Measurements from ENCODE around the gene TRIP4. TPM values are rescaled to one million over a fixed set of nuclear protein-coding genes. Genes with fewer than 3 reads are reported as not detected.

The TRIP4 gene
- total and polyA plus RNA-seq, 2 of the 8 experiments (the other 6 are each of a cell fraction or from before 2014, with no cell fraction given) = 6.2 to 18.9 TPM

DNA sequence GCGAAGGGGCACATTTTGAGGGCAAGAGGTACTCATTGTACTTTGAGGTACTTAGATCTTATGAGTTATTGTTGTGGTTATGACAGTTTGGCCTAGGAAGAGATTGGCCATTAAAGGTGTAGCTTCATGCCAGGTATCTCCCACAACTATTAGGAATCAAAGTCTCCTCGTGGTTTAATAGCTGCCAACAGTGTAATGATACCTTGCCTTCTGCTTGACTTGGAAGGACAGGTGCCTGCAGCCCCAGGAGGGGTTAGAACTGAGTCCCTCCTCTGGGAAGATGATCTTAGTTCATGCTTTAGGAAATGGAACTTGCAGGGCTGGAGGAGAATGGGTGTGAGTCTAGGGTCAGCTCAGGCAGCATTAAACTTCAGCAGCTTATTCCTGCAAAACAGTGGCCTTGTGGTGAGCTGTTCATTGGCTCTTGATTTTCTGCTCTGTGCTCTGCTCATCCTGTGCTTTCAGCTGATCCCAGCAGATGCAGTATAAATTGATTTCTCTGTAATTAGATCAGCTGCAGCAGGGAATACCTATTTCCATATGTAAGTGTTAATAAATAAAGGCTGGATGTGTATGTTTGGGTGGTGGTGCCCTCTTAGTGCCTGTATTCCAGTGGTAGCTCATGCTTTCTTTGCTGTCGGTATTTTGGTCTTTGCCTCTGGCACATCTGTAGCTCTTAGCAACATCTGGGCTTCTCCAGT lies 113.2 kb downstream of the TRIP4 start:
- no peaks in the 10 kb centered on the region for H3K23me2 ChIP-seq (ENCODE audit: low read depth, low read length)
- H2BK5ac ChIP-seq (ENCODE audit: low read depth, low read length) = no peak overlapping the region
- no peak overlapping the region for H4K91ac ChIP-seq (replicated peaks; ENCODE audit: insufficient read length, low read length)
- H3K9me3 ChIP-seq (ENCODE audit: insufficient read depth in 2 of 2, low read depth in 1 of 2, low read length in 1 of 2) = no peaks in the 10 kb centered on the region
- H3K4me3 ChIP-seq (ENCODE audit: extremely low read depth in 1 of 4, insufficient read depth in 2 of 4, low read depth in 3 of 4, low read length in 4 of 4) = no peak overlapping the region
- no peak overlapping the region for H2BK15ac ChIP-seq (ENCODE audit: low read length)
- no peak overlapping the region for H4K5ac ChIP-seq (ENCODE audit: insufficient read length, low read depth, low read length)
- H3K14ac ChIP-seq (ENCODE audit: insufficient read length) = no peak overlapping the region
- H3K56ac ChIP-seq (replicated peaks; ENCODE audit: insufficient read length, low read depth, low read length) = no peak overlapping the region
- DNase-seq (ENCODE audit: low read depth in 1 of 2, low spot score in 2 of 2) (no peak), FAIRE-seq (no peak)
- peaks cover 0 to 90% of the 10 kb centered on the region in 2 experiments; a peak in 3 of 4 replicates for H3K79me2 ChIP-seq (ENCODE audit: control insufficient read depth in 1 of 2, insufficient read depth in 2 of 2, low read length in 2 of 2)
- peaks cover 13 to 24% of the 10 kb centered on the region in 2 experiments for H4K20me1 ChIP-seq (replicated peaks in 1 of 2; ENCODE audit: control insufficient read depth in 1 of 2, insufficient read depth in 2 of 2, low read length in 2 of 2)
- H2BK12ac ChIP-seq (ENCODE audit: low read depth, low read length) = no peak overlapping the region
- no peaks in the 10 kb centered on the region; a peak in 1 of 7 replicates for H3K4me1 ChIP-seq (replicated peaks in 1 of 4; ENCODE audit: control insufficient read depth in 3 of 4, insufficient read depth in 4 of 4, low read length in 3 of 4)
- 85% methylated on average over 3 of the region's 3 CpGs; no CpG with 5 or more reads in 1 of the 2 experiments for WGBS, 2 experiments (ENCODE audit: extremely low coverage in 1 of 2, insufficient coverage in 1 of 2, insufficient read length in 1 of 2, insufficient replicate concordance in 2 of 2, low coverage in 1 of 2, low lambda C conversion rate in 2 of 2, missing lambda C conversion rate in 1 of 2)
- no peak overlapping the region for H3K27ac ChIP-seq (ENCODE audit: low read depth, low read length)
- peaks cover 10 to 21% (median 16%) of the 10 kb centered on the region in 4 experiments for H3K36me3 ChIP-seq (ENCODE audit: control insufficient read depth in 2 of 4, insufficient read depth in 4 of 4, low read length in 3 of 4)
- POLR2A ChIA-PET (ENCODE audit: partially characterized antibody) = interaction anchor here (0.7 to 2.0 kb wide), 5 partner anchors 11 to 37 kb away, joined by 3 to 10 read pairs (median 3); no protein-coding TSS in a partner anchor
- no peak overlapping the region for H2AFZ ChIP-seq (ENCODE audit: low read length)
- H3K9ac ChIP-seq (replicated peaks in 1 of 4; ENCODE audit: extremely low read depth in 1 of 4, low read depth in 3 of 4, low read length in 3 of 4) = no peak overlapping the region
- H2BK20ac ChIP-seq (ENCODE audit: low read length) = no peak overlapping the region
- H4K8ac ChIP-seq (ENCODE audit: extremely low read depth, insufficient read depth, low read length) = no peak overlapping the region
- no peak overlapping the region for H3K4ac ChIP-seq (replicated peaks; ENCODE audit: insufficient read length, low read depth, low read length)
- no peak overlapping the region for H3K23ac ChIP-seq (ENCODE audit: insufficient read length)
- H2BK120ac ChIP-seq (replicated peaks; ENCODE audit: low read depth, low read length) = no peak overlapping the region
- CTCF ChIA-PET (ENCODE audit: partially characterized antibody) = interaction anchor here (1.1 to 1.7 kb wide), 2 partner anchors 13 to 18 kb away, joined by 3 to 5 read pairs; no protein-coding TSS in a partner anchor
- no peak overlapping the region for H3K4me2 ChIP-seq (ENCODE audit: insufficient read depth in 1 of 2, low read depth in 2 of 2, low read length in 2 of 2)
- H3K18ac ChIP-seq (ENCODE audit: extremely low read depth, low read length) = no peak overlapping the region
- H3K79me1 ChIP-seq (ENCODE audit: low read depth, low read length) = peaks cover 12% of the 10 kb centered on the region
- H3K27me3 ChIP-seq (replicated peaks in 1 of 4; ENCODE audit: control insufficient read depth in 3 of 4, extremely low read depth in 1 of 4, insufficient read depth in 3 of 4, low read length in 3 of 4) = no peaks in the 10 kb centered on the region
- no peak overlapping the region for H2AK5ac ChIP-seq (ENCODE audit: low read depth, low read length)
- no peak for TF ChIP-seq TBP (IDR thresholded peaks at IDR 0.05; ENCODE audit: low read depth, low read length)
- TF ChIP-seq SIX5 (IDR thresholded peaks at IDR 0.05; ENCODE audit: low read depth, low read length) = no peak
